ENCODE data around the gene CCDC194.

GRCh38 chr19:17441241-17442021 lies 47.4 kb upstream of the CCDC194 start:
- TF ChIP-seq CTCF (conservative IDR thresholded peaks at IDR 0.05; ENCODE audit: low read depth, low read length) (peak; percentile 61), EZH2 (IDR thresholded peaks at IDR 0.05; ENCODE audit: borderline replicate concordance, low read depth, low read length, poor library complexity, severe bottlenecking) (no peak)
